Central memory CD4-positive, alpha-beta T cell (primary cell): ENCODE results near the gene SEPTIN10.
"Not testable (repeated sequence)": the region's sequence is repeated elsewhere in the genome, so short reads cannot be mapped to it uniquely, and the experiment has no call there.

ENCODE experiments used
- DNase-seq: peaks from one replicate; pipeline ENCODE4 v3.0.0; 2022

The SEPTIN10 gene

DNA sequence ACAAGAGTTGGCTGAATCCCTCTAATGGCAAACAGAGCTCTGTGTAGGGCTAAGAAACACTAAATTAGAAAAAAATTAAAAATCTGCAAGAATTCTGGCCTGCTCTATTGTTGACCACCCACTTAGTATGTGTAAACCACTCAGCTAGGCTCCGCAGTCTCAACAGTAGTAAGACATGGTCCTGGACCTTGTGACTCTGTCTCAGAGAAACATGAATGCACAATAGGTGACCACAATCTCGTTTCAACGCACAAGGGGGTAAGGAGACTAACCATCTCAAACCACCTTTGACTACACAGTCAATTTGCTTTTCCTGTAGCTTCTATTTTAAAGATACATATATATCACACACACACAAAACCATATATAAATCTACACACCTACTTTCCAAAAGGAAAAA, 16.5 kb downstream of the SEPTIN10 start:
- DNase-seq, result no peak

DNA sequence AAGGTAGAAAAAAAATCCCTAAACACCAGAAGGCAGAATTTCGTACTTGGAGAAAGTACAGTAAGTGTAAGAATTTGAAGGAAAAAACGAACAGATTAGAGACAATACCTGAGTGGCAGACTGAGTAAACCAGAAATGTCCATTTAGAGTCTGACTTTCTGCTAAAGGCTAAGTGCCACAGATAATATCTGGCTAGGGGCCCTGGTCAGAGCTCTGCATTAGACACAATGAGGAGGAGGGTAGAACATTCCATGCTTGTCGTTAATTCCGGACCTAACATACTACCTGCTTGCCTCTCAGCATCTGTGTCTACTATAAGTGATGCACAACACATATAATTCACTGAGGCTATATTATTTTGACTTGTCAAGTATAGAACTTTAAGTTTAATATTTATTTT, 18.1 kb downstream of the SEPTIN10 start:
- DNase-seq, result no peak

DNA sequence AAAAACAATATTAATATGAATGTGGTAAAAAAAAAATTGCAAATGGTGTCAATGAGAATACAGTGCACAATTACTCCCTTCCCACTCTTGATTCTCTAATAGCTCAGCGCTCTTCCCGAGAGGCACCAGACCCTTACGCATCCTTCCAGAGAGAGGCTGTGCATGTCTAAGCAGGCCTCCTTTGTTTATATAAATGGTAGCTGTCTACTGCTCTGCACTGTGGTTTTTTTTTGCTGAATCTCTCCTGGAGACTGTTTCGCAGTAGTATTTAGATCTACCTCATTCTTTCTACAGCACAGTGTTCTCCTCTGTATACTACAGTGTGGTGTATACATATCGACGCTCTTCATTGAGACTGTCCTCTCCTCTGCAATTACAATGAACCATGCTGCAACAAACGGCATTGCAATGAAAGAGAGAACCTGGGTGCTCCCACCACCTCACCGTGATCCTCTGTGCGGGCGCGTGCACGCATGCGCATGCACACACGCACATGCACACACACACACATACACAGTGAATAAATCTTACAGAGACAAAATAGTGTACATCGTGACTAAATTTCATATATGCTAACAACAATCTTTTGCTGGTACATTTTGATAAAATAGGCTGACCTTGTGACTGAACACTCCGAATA, 19.4 kb downstream of the SEPTIN10 start:
- DNase-seq, result no peak

DNA sequence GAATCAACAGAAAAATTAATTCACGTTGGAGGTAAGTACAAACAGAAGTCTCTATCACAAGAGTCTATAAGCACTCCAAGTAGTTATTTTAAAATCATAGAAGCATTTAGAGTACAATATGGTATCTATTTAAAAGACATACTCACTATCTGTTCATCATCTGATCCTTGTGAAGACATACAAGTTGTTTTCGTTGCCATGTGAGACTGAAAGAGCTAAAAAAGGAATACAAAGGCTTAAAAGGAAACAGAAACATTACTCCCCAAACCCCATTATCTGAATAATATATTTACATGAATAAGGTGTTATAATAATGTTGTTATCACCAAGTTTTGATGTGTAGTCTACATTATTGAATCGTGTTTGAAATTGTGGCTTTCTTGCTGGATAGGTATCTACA, 20.9 kb downstream of the SEPTIN10 start:
- no peak for DNase-seq

DNA sequence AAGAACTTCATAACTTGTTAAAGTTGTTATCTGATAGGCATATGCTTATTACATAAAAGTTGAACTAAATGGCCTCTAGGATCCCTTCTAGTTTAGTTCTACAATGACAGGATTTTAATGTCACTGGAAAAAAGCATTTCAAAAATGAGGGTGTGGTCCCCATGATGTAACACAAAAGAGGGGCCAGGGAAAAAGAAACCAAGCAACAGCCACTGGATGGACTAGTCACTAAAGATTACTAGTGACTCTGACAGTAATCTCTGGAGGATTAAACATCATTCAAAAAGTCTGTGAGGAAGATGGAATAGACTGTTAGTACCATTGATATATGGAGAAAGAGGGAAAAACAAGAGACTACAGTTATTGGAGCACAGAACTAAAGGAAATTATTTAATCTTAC, 22.6 kb downstream of the SEPTIN10 start:
- no peak for DNase-seq

DNA sequence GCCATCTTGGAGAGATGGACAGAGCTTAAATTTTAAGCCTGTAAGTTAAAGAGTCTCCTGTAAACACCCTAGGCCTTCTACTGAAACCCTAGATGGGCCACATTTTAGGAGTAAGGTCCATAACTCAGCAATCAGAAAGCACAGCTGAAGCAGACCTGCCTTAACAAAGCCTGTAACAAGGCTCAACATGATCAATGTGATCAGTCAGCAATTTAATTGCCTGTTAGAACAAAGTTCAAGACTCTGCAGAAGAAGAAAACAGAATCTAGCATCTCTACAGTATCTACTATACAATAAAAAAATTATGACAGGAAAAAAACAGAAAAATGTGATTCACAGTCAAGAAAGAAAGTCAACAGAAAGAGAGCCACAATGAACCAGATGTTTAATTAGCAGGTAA, 27.1 kb downstream of the SEPTIN10 start:
- DNase-seq, result no peak

DNA sequence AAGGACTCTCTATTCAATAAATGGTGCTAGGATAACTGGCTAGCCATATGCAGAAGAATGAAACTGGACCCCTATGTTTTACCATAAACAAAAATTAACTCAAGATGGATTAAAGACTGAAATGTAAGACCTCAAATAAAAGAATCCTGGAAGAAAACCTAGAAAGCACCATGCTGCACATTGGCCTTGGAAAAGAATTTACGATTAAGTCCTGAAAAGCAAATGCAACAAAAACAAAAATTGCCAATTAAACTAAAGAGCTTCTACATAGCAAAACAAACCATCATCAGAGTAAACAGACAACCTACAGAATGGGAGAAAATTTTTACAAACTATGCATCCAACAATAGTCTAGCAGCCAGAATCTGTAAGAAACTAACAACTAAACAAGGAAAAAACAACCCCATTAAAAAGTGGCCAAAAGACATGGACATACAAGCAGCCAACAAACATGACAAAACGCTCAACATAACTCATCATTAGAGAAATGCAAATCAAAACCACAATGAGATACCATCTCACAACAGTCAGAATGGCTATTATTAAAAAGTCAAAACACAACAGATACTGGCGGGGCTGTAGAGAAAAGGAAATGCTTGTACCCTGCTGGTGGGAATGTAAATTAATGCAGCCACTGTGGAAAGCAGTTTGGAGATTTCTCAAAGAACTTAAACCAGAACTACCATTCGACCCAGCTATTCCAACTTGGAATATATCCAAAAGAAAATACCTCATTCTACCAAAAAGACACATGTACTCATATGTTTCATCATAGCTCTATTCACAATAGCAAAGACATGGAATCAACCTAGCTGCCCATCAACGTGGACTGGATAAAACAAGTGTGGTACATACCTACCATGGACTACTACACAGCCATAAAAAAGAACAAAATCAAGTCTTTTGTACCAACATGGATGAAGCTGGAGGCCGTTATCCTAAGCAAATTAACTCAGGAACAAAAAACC, 30.6 kb downstream of the SEPTIN10 start:
- DNase-seq, result no peak

DNA sequence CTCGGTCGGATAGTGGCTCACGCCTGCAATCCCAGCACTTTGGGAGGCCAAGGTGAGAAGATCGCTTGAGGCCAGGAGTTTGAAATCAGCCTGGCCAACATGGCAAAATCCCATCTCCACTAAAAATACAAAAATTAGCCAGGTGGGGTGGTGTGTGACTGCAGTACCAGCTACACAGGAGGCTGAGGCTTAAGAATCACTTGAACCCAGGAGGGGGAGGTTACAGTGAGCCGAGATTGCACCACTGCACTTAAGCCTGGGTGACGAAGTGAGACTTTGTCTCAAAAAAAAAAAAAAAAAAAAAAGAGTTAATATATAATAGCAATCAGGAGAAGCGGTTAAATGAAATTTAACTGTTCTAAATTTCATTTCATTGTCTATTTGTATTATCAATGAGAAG, 36.1 kb downstream of the SEPTIN10 start:
- DNase-seq, result not testable (repeated sequence)

DNA sequence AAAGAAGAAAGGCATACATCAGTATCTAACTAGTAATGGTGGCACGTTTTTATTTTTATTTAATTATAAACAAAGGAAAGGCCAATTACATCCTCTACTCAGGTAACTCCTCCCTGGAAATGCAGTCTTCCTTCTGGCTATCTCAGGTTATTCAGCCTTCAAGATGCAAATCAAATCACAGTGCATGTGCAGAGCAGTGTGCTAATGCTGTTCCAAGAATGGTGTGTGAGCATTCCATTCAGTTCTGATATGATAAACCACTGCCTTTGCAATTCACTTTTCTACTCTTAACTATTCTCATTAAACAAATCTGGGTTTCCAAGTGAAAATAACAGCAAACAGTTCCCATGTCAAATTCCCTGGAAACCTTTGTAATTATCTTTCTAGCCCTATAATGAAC, 38.4 kb downstream of the SEPTIN10 start:
- no peak for DNase-seq

DNA sequence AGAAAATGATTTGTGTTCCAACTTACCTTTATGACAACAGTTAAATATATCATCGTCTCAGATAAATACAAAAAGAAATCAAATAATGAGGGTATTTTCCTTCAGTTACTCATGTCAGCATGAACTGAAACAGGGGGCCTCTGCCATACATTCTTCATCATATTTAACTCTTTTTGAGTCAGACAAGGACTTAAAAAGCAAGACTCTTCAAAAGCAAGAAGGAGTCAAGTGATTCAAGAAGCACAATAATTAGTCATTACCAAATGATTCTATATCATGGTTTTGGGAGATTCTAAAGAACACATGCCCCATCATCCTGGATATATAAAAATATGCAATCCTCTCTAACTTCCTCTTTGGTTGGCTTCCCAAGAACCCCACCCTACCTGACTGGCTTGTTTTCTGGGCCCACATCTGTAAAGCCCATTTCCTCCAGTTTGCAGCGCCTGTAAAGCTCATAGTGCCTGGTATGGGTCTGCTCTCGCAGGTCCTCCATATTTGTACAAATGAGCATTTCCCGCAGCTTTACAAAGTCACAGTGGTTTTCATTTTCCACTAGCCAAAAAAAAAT, 49.7 kb downstream of the SEPTIN10 start:
- no peak for DNase-seq

DNA sequence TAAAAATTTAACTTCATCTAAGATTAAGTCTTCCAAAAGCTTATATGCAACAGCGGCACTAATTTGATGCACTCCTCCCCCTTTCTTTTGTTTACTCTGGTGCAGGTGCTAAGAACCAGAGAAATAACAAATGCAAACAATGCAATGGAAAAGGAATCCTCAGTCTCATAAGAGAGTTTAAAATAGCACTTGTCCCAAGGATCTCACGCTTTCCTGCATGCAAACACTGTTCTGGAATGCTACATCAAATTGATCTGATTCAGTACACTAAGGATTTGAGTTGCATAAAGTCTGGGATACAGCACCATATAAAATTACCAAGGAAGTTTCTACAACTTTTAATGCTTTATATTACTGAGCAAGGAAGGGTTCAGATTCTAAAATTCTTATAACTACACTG, 50.5 kb downstream of the SEPTIN10 start:
- DNase-seq, result no peak

DNA sequence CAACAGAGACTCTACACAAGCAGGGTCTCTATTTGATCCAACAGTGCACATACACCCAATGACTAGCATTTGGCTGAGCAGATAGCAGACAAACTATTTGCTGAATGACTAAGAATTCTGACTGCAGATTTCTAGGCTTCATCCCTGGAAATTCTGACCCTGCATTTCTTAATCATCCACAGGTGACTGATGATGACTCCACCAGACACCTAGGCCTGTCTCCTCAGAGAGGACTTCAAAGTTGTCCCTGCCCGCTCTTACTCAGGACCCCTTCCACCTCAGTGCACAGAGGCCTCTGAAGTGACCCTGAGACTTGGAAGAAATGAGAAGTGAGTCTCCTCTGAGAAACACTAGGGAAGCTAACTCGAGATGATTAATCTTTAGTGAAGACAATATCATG, 51.3 kb downstream of the SEPTIN10 start:
- DNase-seq, result no peak

DNA sequence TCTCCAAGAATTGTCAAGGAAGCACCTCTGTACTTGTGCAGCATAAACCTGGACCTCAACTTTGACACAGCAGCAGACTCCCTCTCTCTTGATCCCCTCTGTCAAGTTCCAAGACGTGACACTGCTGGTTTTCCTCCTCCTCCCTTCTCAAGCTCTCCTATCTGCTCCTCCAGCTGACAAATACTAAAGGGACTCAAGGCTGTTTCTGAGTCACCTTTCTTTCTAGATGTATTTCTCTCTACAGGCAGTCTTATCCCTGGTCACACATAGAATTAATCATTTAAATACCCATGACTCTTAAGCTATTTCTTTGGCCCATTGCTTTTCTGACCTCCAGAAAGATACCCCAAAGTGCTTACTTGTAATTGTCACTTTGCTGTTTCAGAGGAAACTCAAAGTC, 53.5 kb downstream of the SEPTIN10 start:
- DNase-seq, result no peak

DNA sequence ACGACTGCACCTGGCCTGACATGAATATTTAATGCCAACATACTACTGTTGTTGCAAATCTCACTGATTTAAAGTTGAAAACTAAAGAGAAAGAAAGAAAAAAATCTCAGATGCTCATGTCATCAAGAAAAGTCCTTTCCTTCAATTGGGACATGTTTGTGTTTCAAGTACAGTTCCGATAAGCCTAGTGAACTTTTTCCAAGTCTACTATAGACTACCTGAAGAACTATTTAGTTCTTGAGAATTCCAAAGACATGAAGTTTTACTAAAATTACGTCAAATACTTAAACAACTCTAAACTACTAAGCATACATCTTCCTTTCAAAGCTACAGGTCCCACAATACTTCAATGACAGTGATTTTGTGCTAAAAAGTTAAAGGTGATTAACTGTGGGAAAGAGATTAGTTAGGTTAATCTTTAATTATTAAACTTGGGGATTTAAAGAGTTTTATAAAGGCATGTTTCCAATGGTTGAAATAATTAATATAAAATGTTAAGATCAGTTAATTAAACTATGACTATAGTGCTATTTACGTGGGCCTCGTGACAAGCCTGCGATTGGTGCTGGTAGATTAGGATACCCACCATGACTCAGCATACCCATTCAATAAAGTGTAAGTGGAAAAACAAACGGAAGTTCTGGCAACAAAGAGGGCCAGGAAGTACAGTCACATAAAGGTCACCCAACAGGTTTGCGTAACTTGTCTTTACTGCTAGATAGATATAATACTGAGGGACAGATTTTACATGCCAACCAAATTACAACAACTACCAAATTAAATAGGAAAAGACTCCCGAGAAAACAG, 55.5 kb downstream of the SEPTIN10 start:
- no peak for DNase-seq

DNA sequence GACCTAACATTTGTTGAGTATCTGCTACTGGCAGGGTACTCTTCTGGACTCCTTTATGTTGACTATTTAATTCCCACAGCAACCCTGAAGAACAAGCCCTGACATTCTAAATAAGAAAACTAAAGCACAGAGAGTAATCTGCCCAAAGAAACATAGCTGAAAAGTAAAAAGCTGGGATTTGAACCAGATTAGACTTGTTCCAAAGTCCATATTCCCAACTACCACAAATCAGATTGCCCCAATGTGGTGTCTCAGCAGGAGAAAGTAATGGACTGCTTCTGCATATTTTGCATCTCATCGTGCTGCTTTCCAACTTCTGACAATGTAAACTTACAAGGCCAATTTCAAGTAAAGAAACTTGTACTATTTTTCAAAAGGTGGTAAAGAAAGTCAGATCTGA, 56.5 kb downstream of the SEPTIN10 start:
- DNase-seq, result no peak

DNA sequence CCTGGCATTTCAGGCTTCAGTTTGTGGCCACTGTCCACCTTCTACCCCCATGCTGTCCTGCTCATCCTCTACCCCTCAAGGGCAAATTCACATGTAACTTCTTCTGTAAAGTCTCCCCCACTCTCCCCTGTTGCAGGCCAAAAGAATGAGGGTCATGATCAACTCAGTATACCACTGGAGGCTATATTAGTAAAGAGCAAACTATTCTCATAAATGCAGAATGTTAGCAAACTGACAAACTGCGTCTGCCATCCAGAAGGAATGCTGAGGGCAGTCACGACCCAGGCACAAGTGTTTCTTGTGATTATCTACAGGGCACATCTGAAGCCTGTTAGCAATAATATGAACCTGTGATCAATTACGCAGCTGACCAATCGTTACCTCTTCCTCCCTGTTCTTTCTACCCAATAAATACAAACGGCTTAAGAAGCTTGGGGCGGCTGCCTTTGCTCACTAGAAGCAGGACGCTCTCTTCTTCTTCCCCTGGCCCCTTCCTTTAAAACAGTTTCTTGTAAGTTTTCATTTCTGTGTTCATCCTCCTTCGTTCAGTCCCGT, 58.3 kb downstream of the SEPTIN10 start:
- no peak for DNase-seq

DNA sequence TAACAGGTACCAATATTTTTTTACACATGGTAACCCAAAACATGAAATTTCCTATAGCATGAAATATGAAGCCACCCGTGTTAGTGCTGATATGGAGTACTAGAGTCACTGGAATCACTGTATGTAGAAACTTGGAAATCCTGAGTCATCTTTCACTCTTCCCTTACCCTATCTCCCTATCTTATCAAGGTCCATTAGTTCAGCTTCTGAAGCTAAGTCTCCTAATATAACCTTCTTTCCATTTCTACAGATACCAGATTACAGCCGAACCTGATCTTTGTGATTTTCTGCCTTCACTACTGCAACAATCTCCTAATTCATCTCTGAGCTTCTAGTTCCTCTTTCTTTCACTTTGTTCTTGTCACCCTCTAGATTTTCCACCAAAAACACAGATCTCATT, 59.0 kb downstream of the SEPTIN10 start:
- no peak for DNase-seq

DNA sequence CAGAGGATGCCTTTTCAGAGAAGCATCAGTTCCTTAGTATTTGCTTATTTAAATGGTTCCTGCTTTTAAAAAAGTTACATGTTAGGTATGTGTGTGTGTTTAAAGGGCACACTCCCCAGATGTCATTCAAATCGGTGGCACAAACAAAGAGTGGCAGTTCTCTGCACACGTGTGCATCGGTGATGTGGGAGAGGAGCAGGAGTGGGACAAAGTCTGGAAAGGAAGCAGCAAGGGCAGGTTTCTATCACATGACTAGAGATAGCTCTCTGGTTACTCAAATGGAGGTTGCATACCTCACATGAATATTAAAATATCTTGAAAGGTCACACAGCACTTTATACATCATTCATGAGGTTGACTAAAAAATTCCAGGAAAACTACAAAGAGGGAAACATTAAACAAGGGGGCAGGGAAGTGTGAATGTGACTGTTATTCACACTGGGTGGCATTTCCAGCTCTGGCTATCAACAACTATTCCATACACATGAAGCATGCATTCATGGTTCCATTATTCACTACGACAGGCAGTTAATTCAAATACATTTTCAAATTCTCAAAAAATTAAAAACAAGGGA, 64.7 kb downstream of the SEPTIN10 start:
- DNase-seq, result no peak

DNA sequence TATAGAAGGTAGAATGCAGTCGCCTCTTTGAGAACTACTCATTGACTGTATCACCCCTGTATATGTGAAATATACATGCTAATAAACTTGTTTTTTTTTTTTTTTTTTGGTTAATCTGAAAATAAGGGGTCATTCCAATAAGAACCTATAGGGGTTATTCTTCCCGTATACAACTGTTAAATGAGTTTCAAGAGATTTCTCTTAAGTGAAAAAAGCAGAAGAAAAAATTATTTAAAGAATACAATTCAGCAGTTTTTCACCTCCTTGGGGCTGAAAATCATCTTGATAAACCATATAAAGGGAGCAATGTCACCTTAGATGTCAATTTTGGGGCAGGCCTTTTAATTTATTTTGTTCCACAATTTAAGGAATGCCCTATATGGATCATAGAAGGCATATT, 66.5 kb downstream of the SEPTIN10 start:
- no peak for DNase-seq

DNA sequence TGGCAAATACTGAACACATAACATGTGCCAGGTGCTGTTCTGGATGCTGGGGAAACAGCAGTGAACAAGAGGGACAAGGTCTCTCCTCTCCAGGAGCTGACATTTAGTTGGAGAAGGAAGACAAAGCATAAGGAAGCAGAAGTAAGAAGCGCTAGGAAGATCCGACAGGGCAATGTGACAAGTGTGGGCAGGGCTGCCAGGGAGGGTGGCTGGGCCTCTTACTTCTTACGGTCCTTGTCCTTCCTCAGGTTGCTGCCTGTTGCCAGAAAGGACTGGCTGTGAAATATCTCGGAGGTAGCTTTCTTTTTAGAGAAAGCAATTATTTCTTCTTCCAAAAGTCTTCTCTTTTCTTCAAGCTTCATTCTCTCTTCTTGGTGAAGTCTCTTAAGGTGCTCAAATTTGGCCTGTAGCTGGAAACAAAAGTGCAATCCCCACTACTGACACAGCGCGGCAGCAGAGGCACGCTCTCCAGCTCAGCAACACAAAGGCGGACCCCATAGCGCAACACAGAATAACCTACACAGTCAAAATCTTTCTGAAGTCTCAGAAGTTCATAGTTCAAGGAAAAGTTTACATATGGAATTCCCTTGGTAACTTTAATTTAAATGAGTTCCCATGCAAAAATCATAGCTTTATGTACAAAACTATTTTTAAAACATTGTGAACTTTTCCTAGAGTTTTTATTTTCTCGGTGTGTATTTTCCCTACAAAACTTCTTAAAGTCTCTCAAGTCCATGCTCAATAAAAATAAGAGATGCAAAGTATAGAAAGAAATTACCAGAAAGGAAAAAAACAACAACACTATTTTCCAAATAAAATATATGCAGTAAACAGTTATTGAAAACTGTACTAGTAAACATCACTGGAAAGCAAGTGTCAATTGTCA, 67.7 kb downstream of the SEPTIN10 start:
- DNase-seq, result peak; percentile 18

DNA sequence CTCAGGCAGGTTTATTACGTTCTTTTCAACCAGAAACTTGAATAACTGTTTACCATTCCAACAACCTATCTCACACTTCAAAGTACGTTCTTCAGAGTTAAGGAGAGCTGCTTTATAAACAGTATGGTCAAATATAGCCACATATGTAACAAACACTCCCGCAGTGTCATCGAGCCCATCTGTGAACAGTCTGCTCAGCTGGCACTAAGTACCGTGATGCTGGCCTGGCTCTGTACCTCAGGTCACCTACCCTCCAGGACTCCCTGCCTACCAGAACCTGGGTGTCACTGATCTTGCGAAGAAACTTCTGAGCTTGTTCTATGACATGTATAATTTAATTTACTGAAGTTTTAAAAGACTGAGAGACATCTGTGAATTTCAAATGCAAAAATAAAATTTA, 71.4 kb downstream of the SEPTIN10 start:
- no peak for DNase-seq
